ENCODE data around the gene NPAS2. TPM values are rescaled to one million over a fixed set of nuclear protein-coding genes. Genes with fewer than 3 reads are reported as not detected.

The NPAS2 gene
- total RNA-seq, 1 donor from 2014 or later: 11.0 TPM

DNA sequence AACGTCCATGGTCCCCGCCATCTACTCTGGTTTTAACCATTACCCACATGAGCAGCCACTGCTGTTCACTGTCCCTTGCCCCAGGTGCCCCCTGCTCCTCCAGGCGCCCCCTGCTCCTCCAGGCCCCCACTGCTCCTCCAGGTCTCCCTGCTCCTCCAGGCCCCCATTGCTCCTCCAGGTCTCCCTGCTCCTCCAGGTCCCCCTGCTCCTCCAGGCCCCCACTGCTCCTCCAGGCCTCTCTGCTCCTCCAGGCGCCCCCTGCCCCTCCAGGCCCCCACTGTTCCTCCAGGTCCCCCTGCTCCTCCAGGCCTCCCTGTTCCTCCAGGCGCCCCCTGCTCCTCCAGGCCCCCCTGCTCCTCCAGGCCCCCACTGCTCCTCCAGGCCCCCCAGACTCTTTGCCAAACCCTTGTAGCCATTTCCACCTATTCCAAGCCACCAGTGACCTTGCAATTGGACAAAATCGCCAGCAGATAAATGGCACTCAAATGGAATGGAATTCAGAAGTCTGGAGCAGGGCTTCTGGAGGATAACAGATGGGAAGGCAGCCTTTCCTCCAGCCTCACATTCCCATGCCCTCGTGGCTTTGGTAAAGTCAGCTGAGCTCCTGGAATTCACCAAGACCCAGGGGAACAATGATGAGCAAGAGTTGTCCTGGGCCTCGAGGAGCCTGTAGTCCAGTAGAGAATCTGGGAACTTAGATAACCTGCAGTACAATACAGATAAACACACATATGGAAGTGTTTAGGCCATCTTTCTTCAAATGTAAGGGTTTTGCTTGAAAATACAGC is 168.9 kb downstream of the NPAS2 start:
- no peak overlapping the region for H3K4me3 ChIP-seq (ENCODE audit: low read depth, low read length)
- no peak for DNase-seq (ENCODE audit: low read depth)
- TF ChIP-seq, protein P1, sequence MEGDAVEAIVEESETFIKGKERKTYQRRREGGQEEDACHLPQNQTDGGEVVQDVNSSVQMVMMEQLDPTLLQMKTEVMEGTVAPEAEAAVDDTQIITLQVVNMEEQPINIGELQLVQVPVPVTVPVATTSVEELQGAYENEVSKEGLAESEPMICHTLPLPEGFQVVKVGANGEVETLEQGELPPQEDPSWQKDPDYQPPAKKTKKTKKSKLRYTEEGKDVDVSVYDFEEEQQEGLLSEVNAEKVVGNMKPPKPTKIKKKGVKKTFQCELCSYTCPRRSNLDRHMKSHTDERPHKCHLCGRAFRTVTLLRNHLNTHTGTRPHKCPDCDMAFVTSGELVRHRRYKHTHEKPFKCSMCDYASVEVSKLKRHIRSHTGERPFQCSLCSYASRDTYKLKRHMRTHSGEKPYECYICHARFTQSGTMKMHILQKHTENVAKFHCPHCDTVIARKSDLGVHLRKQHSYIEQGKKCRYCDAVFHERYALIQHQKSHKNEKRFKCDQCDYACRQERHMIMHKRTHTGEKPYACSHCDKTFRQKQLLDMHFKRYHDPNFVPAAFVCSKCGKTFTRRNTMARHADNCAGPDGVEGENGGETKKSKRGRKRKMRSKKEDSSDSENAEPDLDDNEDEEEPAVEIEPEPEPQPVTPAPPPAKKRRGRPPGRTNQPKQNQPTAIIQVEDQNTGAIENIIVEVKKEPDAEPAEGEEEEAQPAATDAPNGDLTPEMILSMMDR (conservative IDR thresholded peaks at IDR 0.05; ENCODE audit: low read depth, low read length): no peak

DNA sequence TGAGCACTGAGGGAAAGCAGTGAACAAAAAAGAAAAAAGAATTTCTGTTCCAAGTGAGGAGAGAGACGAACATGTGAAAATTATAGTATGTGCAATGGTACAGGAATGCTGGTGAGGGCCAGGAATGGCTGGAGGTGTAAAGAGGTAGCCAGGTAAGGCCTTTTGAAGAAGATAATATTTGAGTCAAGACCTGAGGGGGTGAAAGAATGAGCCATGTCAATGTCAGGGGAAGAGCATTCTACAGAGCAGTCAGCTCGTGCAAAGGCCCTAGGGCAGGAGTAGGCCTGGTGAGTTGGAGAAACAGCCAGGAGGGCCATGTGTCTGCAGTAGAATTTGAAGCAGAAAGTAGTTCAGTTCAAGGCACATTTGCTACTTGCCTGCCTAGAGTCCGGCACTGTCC is 169.7 kb downstream of the NPAS2 start:
- TF ChIP-seq, protein P1 (conservative IDR thresholded peaks at IDR 0.05; ENCODE audit: low read depth, low read length): no peak
- H3K4me3 ChIP-seq (ENCODE audit: low read depth, low read length): no peak overlapping the region
- DNase-seq (ENCODE audit: low read depth): no peak

DNA sequence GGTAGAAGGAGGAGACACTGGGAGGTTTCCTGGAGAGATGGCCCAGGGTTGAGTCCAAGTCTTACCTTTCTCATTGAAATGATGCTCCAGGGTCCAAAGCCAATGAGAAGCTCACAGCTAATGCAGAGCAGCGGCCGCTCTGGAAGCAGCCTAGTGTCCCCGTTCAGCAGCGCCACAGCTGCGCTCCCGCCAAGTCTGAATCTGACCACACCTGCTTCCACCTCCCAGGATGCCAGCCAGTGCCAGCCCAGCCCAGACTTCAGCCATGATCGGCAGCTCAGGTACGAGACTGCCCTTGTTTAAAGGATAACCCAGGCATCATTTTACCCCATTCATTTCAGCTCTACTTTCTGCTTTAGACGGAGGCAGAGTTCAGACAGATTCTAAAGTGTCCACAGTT is 170.2 kb downstream of the NPAS2 start:
- no peak for DNase-seq (ENCODE audit: low read depth)
- no peak overlapping the region for H3K4me3 ChIP-seq (ENCODE audit: low read depth, low read length)
- TF ChIP-seq, protein P1 (conservative IDR thresholded peaks at IDR 0.05; ENCODE audit: low read depth, low read length): no peak

DNA sequence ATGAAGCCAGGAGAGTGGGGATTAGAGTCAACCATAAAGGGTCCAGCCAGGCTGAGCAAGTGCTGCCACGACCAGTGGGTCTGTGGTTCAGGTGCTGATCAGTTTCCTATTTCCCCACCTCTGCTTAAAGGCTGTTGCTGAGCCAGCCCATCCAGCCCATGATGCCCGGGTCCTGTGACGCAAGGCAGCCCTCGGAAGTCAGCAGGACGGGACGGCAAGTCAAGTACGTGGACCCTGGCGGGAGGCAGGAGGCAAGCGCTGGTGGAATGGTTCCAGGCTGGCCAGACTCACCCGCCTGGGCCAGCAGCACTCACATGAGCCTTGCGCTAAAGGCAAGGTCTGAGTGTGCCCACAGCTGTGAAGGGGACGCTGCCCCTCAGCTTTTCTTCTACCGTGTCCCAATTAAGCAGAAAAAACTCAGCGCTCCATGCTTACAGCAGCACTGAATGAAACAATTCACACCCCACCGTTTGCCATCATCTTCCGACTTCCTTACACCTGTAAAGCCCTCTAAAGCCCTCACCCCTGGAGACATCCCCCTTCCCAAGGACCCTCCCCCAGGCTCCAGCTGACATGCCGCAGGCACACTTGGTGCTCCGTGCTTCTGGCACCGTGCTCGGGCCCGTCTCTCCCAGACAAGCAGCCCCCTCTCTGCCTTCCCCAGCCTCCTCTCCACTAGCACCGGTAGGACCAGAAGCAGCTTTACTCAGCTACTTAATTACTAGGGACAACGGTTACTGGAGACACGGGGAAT is 170.9 kb downstream of the NPAS2 start:
- TF ChIP-seq, protein P1 (conservative IDR thresholded peaks at IDR 0.05; ENCODE audit: low read depth, low read length): no peak
- no peak for DNase-seq (ENCODE audit: low read depth)
- H3K4me3 ChIP-seq (ENCODE audit: low read depth, low read length): no peak overlapping the region

DNA sequence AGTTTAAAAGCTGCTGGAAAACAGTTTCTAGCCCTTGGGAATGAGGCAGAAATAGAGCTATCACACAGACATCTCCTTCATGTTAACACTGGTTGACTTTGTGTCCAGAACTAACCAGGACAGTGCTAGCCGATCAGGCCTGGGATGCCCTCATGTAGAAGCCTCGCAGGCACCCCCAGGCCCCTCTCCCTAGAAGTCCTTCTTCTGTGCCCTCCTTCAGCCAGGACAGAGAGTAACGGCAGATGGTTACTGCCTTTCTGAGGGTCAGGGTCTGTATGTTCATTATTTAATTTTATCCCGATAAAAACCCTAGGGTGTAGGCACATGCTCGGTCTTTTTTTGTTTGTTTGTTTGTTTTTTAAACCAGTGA is 171.4 kb downstream of the NPAS2 start:
- DNase-seq (ENCODE audit: low read depth): no peak
- H3K4me3 ChIP-seq (ENCODE audit: low read depth, low read length): no peak overlapping the region
- TF ChIP-seq, protein P1 (conservative IDR thresholded peaks at IDR 0.05; ENCODE audit: low read depth, low read length): no peak

DNA sequence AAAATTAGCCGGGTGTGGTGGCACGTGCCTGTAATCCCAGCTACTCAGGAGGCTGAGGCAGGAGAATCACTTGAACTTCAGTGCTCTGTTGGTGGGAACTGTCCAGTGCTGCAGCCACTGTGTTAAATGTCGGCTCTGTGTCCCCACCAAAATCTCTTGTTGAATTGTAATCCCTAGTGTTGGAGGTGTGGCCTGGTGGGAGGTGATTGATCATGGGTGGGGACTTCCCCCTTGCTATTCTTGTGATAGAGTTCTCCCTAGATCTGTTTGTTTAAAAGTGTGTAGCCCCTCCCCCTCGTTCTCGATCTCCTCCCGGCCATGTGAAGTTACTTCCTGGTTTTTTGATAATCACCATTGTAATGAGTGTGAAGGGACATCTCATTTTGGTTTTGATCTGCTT is 172.3 kb downstream of the NPAS2 start:
- TF ChIP-seq, protein P1 (conservative IDR thresholded peaks at IDR 0.05; ENCODE audit: low read depth, low read length): no peak
- DNase-seq (ENCODE audit: low read depth): no peak
- H3K4me3 ChIP-seq (ENCODE audit: low read depth, low read length): no peak overlapping the region
